GM12892 (cell line): ENCODE data around the gene TMEM141.

Experiments
- POLR2A ChIP-seq: IDR thresholded peaks from 2 replicates; pipeline ENCODE4 v1.6.1; 2011; ENCODE audit warnings: low read depth, low read length, control low read depth
- POLR2AphosphoS5 ChIP-seq: IDR thresholded peaks from 2 replicates; pipeline ENCODE4 v1.6.1; 2011; ENCODE audit warnings: low read depth, low read length, control low read depth
- TAF1 ChIP-seq: IDR thresholded peaks from 2 replicates; pipeline ENCODE4 v1.6.1; 2011; ENCODE audit warnings: low read depth, mild to moderate bottlenecking, control low read depth, low read length, borderline replicate concordance

- TF ChIP-seq POLR2A: no peak
- TF ChIP-seq POLR2AphosphoS5: no peak
- no peak for TF ChIP-seq TAF1
Measured at GRCh38 chr9:136756134-136756438, 35.1 kb upstream of the TMEM141 start.
